Liver (tissue), 9 donors: ENCODE results near the gene GRIP1. TPM values are rescaled to one million over a fixed set of nuclear protein-coding genes. Genes with fewer than 3 reads are reported as not detected.

ENCODE experiments used
- DNase-seq: peaks from one replicate; pipeline ENCODE4 v3.0.0-alpha.2; 2017; ENCODE audit warnings: low spot score
- H3K27ac ChIP-seq, 2 donors: one replicate each; pipeline ENCODE4 v1.7.0; 2013; ENCODE audit warnings: inconsistent platforms in 2 of 2, low read length in 2 of 2, control low read depth in 1 of 2, low read depth in 1 of 2, mild to moderate bottlenecking in 1 of 2
- H3K27me3 ChIP-seq, 4 donors: one replicate each; pipeline versions ENCODE4 v1.6.1 to v1.7.0; 2013; ENCODE audit warnings: low read length in 3 of 4, inconsistent platforms in 1 of 4, mild to moderate bottlenecking in 1 of 4, moderate library complexity in 1 of 4; ENCODE audit not compliant: control insufficient read depth in 4 of 4, insufficient read depth in 4 of 4
- H3K36me3 ChIP-seq, 4 donors: one replicate each; pipeline versions ENCODE4 v1.6.1 to v1.7.0; 2013; ENCODE audit warnings: low read length in 3 of 4, mild to moderate bottlenecking in 3 of 4, low read depth in 1 of 4, moderate library complexity in 1 of 4; ENCODE audit not compliant: control insufficient read depth in 4 of 4, insufficient read depth in 3 of 4
- H3K4me1 ChIP-seq, 4 donors: one replicate each; pipeline versions ENCODE4 v1.6.1 to v1.7.0; 2013; ENCODE audit warnings: low read length in 3 of 4, mild to moderate bottlenecking in 3 of 4, moderate library complexity in 1 of 4; ENCODE audit not compliant: control insufficient read depth in 4 of 4, insufficient read depth in 4 of 4
- H3K4me3 ChIP-seq, 3 donors: one replicate each; pipeline versions ENCODE4 v1.6.1 to v1.7.0; 2013; ENCODE audit warnings: low read length in 3 of 3, control low read depth in 1 of 3, low read depth in 1 of 3, mild to moderate bottlenecking in 1 of 3
- H3K9ac ChIP-seq, 2 donors: one replicate each; pipeline ENCODE4 v1.7.0; 2013; ENCODE audit warnings: low read length in 2 of 2, mild to moderate bottlenecking in 2 of 2, moderate library complexity in 2 of 2, control low read depth in 1 of 2, low read depth in 1 of 2
- H3K9me3 ChIP-seq, 4 donors: one replicate each; pipeline versions ENCODE4 v1.6.1 to v1.7.0; 2013; ENCODE audit warnings: low read length in 3 of 4; ENCODE audit not compliant: control insufficient read depth in 4 of 4
- EGR1 ChIP-seq, 2 donors: IDR thresholded peaks; 2 replicates each; pipeline ENCODE4 v1.6.1; 2016 to 2018; ENCODE audit warnings: antibody characterized with exemption in 2 of 2, low read depth in 2 of 2
- FOXA1 ChIP-seq: IDR thresholded peaks from 2 replicates; pipeline ENCODE4 v1.6.1; 2016; ENCODE audit warnings: antibody characterized with exemption
- FOXA2 ChIP-seq: IDR thresholded peaks from 2 replicates; pipeline ENCODE4 v1.6.1; 2016; ENCODE audit warnings: antibody characterized with exemption
- GABPA ChIP-seq, 2 donors: IDR thresholded peaks in 1 of 2; conservative IDR thresholded peaks in 1 of 2; 2 replicates each; pipeline ENCODE4 v1.6.1; 2016; ENCODE audit warnings: antibody characterized with exemption in 2 of 2, mild to moderate bottlenecking in 1 of 2, moderate library complexity in 1 of 2
- HNF4A ChIP-seq, 2 donors: conservative IDR thresholded peaks; 2 replicates each; pipeline ENCODE4 v1.6.1; 2016; ENCODE audit warnings: antibody characterized with exemption in 2 of 2, mild to moderate bottlenecking in 2 of 2
- HNF4G ChIP-seq: IDR thresholded peaks from 2 replicates; pipeline ENCODE4 v1.6.1; 2016; ENCODE audit warnings: antibody characterized with exemption
- JUND ChIP-seq, 2 donors: IDR thresholded peaks; 2 replicates each; pipeline ENCODE4 v1.6.1; 2016; ENCODE audit warnings: antibody characterized with exemption in 2 of 2
- MAX ChIP-seq: IDR thresholded peaks from 2 replicates; pipeline ENCODE4 v1.6.1; 2016; ENCODE audit warnings: antibody characterized with exemption
- NR2F2 ChIP-seq: IDR thresholded peaks from 2 replicates; pipeline ENCODE4 v1.6.1; 2016; ENCODE audit warnings: antibody characterized with exemption
- RAD21 ChIP-seq, 2 donors: IDR thresholded peaks; 2 replicates each; pipeline ENCODE4 v1.6.1; 2016; ENCODE audit warnings: antibody characterized with exemption in 2 of 2, mild to moderate bottlenecking in 2 of 2
- REST ChIP-seq: IDR thresholded peaks from 2 replicates; pipeline ENCODE4 v1.6.1; 2016; ENCODE audit warnings: antibody characterized with exemption, mild to moderate bottlenecking
- RXRA ChIP-seq, 2 donors: IDR thresholded peaks; 2 replicates each; pipeline ENCODE4 v1.6.1; 2017 to 2018; ENCODE audit warnings: antibody characterized with exemption in 2 of 2, mild to moderate bottlenecking in 1 of 2
- SP1 ChIP-seq: IDR thresholded peaks from 2 replicates; pipeline ENCODE4 v1.6.1; 2018; ENCODE audit warnings: antibody characterized with exemption, mild to moderate bottlenecking
- TAF1 ChIP-seq: conservative IDR thresholded peaks from 2 replicates; pipeline ENCODE4 v1.6.1; 2016; ENCODE audit warnings: antibody characterized with exemption, mild to moderate bottlenecking
- YY1 ChIP-seq: IDR thresholded peaks from 2 replicates; pipeline ENCODE4 v1.6.1; 2016; ENCODE audit warnings: antibody characterized with exemption, mild to moderate bottlenecking
- WGBS: extraction: QIAGEN DNeasy Blood & Tissue Kit; methylation state at CpG from one replicate; pipeline ENCODE4 v1.1.7; 2013; 5-methylcytosine and 5-hydroxymethylcytosine counted together
- polyA plus RNA-seq, 2 donors: library from polyadenylated mRNA; stranded (reverse) in 1 of 2; unstranded in 1 of 2; fragments of 200-250 nt in 1 of 2; fragments of >200 nt in 1 of 2; fragmentation: Nextera tagmentation in 1 of 2; extraction: Ambion mirVana in 1 of 2; gene quantifications; one replicate each; pipeline versions ENCODE4 v1.2.1 to v1.2.3, GENCODE V29; 2013 to 2015
- total RNA-seq, 2 donors: library from RNA; depleted of rRNA; stranded (reverse); fragments of >200 nt; gene quantifications; one replicate each; pipeline ENCODE4 v1.2.3, GENCODE V29; 2014
- TF ChIP-seq, protein P1 (sequence below): IDR thresholded peaks from 2 replicates; pipeline ENCODE4 v1.6.1; 2016; ENCODE audit warnings: antibody characterized with exemption
- TF ChIP-seq, protein P2 (sequence below): fragments of 150-350 bp; IDR thresholded peaks from 2 replicates; pipeline ENCODE4 v1.5.1; 2017; ENCODE audit warnings: improper control_type of control experiment, low read depth, low read length; ENCODE audit not compliant: missing input control
- TF ChIP-seq, protein P3 (sequence below): IDR thresholded peaks from 2 replicates; pipeline ENCODE4 v1.6.1; 2016; ENCODE audit warnings: antibody characterized with exemption
- donor health status: healthy.
- donor health status: healthy.
- donor health status: healthy.
- donor health status: healthy.
- donor health status: healthy.

The GRIP1 gene
- total and polyA plus RNA-seq, 4 donors = 0.05 to 1.5 (median 0.24) TPM

DNA sequence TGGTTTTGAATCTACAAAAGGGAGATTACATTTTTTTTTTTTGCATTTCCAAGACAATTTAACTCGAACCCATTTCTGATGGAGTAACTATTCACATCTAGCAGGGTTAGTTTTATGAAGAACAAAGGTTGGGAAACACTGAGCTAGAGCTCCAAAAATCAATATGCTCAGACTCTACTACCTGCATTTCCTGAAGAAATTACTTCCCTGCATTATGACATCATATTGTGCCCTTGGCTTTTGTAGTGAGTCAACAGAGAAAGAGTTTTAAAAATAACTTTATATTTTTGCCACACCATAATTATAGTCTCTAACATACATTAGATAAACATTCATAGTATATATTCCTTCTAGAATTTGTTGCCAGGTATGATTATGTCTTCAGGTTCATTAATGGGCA is 14.8 kb downstream of the GRIP1 start:
- 45% methylated on average over 1 of the region's 1 CpG for WGBS
- Histone ChIP-seq H3K9me3 (no peaks in the 10 kb centered on the region), H3K27ac (no peak overlapping the region), H3K4me1 (no peaks in the 10 kb centered on the region), H3K36me3 (no peaks in the 10 kb centered on the region), H3K9ac (no peak overlapping the region), H3K27me3 (no peaks in the 10 kb centered on the region), H3K4me3 (no peak overlapping the region)
- TF ChIP-seq, protein P1, sequence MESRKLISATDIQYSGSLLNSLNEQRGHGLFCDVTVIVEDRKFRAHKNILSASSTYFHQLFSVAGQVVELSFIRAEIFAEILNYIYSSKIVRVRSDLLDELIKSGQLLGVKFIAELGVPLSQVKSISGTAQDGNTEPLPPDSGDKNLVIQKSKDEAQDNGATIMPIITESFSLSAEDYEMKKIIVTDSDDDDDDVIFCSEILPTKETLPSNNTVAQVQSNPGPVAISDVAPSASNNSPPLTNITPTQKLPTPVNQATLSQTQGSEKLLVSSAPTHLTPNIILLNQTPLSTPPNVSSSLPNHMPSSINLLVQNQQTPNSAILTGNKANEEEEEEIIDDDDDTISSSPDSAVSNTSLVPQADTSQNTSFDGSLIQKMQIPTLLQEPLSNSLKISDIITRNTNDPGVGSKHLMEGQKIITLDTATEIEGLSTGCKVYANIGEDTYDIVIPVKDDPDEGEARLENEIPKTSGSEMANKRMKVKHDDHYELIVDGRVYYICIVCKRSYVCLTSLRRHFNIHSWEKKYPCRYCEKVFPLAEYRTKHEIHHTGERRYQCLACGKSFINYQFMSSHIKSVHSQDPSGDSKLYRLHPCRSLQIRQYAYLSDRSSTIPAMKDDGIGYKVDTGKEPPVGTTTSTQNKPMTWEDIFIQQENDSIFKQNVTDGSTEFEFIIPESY = no peak
- TF ChIP-seq MAX = no peak
- TF ChIP-seq EGR1 (IDR thresholded peaks at IDR 0.05; ENCODE audit: low read depth in 2 of 2) = no peak
- TF ChIP-seq REST = no peak
- no peak for TF ChIP-seq NR2F2
- no peak for TF ChIP-seq HNF4A (conservative IDR thresholded peaks at IDR 0.05)
- TF ChIP-seq RXRA (IDR thresholded peaks at IDR 0.05) = no peak
- TF ChIP-seq, protein P2, sequence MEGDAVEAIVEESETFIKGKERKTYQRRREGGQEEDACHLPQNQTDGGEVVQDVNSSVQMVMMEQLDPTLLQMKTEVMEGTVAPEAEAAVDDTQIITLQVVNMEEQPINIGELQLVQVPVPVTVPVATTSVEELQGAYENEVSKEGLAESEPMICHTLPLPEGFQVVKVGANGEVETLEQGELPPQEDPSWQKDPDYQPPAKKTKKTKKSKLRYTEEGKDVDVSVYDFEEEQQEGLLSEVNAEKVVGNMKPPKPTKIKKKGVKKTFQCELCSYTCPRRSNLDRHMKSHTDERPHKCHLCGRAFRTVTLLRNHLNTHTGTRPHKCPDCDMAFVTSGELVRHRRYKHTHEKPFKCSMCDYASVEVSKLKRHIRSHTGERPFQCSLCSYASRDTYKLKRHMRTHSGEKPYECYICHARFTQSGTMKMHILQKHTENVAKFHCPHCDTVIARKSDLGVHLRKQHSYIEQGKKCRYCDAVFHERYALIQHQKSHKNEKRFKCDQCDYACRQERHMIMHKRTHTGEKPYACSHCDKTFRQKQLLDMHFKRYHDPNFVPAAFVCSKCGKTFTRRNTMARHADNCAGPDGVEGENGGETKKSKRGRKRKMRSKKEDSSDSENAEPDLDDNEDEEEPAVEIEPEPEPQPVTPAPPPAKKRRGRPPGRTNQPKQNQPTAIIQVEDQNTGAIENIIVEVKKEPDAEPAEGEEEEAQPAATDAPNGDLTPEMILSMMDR = no peak
- no peak for TF ChIP-seq HNF4G
- no peak for TF ChIP-seq SP1
- TF ChIP-seq, protein P3, sequence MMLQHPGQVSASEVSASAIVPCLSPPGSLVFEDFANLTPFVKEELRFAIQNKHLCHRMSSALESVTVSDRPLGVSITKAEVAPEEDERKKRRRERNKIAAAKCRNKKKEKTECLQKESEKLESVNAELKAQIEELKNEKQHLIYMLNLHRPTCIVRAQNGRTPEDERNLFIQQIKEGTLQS = no peak
- no peak for TF ChIP-seq GABPA (IDR thresholded peaks at IDR 0.05 in 1 of 2, conservative IDR thresholded peaks at IDR 0.05 in 1 of 2)
- TF ChIP-seq FOXA2 = no peak
- no peak for TF ChIP-seq TAF1
- TF ChIP-seq FOXA1 = no peak
- no peak for TF ChIP-seq YY1
- no peak for TF ChIP-seq RAD21 (IDR thresholded peaks at IDR 0.05)
- TF ChIP-seq JUND (IDR thresholded peaks at IDR 0.05) = no peak
- no peak for DNase-seq
